Osteoblast (primary cell): ENCODE data around the gene TNFAIP2. TPM values are rescaled to one million over a fixed set of nuclear protein-coding genes. Genes with fewer than 3 reads are reported as not detected.
A peak's percentile ranks its signal among the peaks of the same experiment; 100 is the strongest.

Source experiments
- DNase-seq: peaks from one replicate; pipeline ENCODE4 v3.0.0; 2011; ENCODE audit warnings: low spot score, mixed read lengths; ENCODE audit not compliant: insufficient read length; ENCODE audit errors: missing footprints
- H2AFZ ChIP-seq: 2 replicates; pipeline ENCODE4 v1.6.0; 2011; ENCODE audit warnings: mild to moderate bottlenecking, low read length
- H3K27ac ChIP-seq: 2 replicates; pipeline ENCODE4 v1.5.1; 2011; ENCODE audit warnings: mild to moderate bottlenecking, low read depth, low read length, moderate library complexity
- H3K27me3 ChIP-seq: 2 replicates; pipeline ENCODE4 v1.6.0; 2012; ENCODE audit warnings: mild to moderate bottlenecking, control low read depth, inconsistent platforms, low read length, moderate library complexity; ENCODE audit not compliant: insufficient read depth
- H3K36me3 ChIP-seq: 2 replicates; pipeline ENCODE4 v1.5.1; 2011; ENCODE audit warnings: mild to moderate bottlenecking, low read length, control low read depth, moderate library complexity; ENCODE audit not compliant: insufficient read depth
- H3K4me1 ChIP-seq: 2 replicates; pipeline ENCODE4 v1.5.1; 2011; ENCODE audit warnings: mild to moderate bottlenecking, low read length, control low read depth, moderate library complexity; ENCODE audit not compliant: insufficient read depth
- H3K4me2 ChIP-seq: 2 replicates; pipeline ENCODE4 v1.6.0; 2011; ENCODE audit warnings: mild to moderate bottlenecking, low read length; ENCODE audit not compliant: insufficient read depth
- H3K4me3 ChIP-seq: fragments of 200-600 bp; sonication (generic); 3 replicates; pipeline ENCODE4 v1.5.1; 2012; ENCODE audit warnings: mild to moderate bottlenecking, low read length, inconsistent platforms; ENCODE audit not compliant: insufficient read depth
- H3K79me2 ChIP-seq: 2 replicates; pipeline ENCODE4 v1.6.0; 2012; ENCODE audit warnings: mild to moderate bottlenecking, low read length, control low read depth, inconsistent platforms; ENCODE audit not compliant: insufficient read depth
- H3K9me3 ChIP-seq: 2 replicates; pipeline ENCODE4 v1.5.1; 2011; ENCODE audit warnings: low read depth, low read length, control low read depth
- H4K20me1 ChIP-seq: 2 replicates; pipeline ENCODE4 v1.6.0; 2012; ENCODE audit warnings: mild to moderate bottlenecking, low read length, control low read depth; ENCODE audit not compliant: insufficient read depth
- total RNA-seq: library from RNA; depleted of rRNA; stranded (reverse); fragments of >200 nt; gene quantifications from 2 replicates; pipeline ENCODE4 v1.2.3, GENCODE V29; 2012
- TF ChIP-seq, protein P1 (sequence below): IDR thresholded peaks from 2 replicates; pipeline ENCODE4 v1.5.1; 2011; ENCODE audit warnings: mild to moderate bottlenecking, low read depth, low read length, moderate library complexity; ENCODE audit errors: extremely low read depth

TNFAIP2 gene
- total RNA-seq, 1 donor = 60.1 TPM

DNA sequence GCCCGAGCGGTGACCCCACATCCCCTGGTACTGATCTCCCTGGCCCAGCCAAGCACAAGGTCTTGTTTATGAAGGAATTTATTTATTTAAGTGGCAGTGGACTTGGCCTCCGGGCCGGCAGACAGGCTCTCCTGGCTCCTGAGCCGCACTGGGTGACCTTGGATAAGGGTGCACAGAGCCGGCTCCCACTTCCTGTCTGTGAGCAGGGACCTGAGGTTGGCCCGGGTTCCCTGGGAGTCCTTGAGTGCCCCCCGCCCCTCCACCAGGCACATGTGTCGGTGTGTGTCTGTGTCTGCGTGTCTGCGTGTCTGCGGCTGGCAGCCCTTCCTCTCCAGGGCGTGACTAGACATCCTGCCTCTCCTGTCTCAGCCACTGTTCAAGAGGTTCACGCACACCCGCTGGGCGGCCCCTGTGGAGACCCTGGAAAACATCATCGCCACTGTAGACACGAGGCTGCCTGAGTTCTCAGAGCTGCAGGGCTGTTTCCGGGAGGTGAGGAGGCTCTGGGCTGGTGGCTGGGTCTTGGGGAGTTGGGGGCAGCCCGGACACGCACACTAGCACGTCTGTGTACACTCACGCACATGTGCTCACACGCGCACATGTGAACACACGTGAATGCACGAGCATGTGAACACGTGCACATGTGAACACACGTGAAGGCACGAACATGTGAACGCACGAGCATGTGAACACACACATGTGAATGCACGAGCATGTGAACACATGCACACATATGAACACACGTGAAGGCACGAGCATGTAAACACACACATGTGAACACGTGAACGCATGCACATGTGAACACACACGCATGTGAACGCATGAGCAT is 9.3 kb downstream of the TNFAIP2 start:
- H3K4me1 ChIP-seq = peaks cover 38% of the 10 kb centered on the region
- TF ChIP-seq, protein P1, sequence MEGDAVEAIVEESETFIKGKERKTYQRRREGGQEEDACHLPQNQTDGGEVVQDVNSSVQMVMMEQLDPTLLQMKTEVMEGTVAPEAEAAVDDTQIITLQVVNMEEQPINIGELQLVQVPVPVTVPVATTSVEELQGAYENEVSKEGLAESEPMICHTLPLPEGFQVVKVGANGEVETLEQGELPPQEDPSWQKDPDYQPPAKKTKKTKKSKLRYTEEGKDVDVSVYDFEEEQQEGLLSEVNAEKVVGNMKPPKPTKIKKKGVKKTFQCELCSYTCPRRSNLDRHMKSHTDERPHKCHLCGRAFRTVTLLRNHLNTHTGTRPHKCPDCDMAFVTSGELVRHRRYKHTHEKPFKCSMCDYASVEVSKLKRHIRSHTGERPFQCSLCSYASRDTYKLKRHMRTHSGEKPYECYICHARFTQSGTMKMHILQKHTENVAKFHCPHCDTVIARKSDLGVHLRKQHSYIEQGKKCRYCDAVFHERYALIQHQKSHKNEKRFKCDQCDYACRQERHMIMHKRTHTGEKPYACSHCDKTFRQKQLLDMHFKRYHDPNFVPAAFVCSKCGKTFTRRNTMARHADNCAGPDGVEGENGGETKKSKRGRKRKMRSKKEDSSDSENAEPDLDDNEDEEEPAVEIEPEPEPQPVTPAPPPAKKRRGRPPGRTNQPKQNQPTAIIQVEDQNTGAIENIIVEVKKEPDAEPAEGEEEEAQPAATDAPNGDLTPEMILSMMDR = no peak
- peaks cover 35% of the 10 kb centered on the region for H3K36me3 ChIP-seq

DNA sequence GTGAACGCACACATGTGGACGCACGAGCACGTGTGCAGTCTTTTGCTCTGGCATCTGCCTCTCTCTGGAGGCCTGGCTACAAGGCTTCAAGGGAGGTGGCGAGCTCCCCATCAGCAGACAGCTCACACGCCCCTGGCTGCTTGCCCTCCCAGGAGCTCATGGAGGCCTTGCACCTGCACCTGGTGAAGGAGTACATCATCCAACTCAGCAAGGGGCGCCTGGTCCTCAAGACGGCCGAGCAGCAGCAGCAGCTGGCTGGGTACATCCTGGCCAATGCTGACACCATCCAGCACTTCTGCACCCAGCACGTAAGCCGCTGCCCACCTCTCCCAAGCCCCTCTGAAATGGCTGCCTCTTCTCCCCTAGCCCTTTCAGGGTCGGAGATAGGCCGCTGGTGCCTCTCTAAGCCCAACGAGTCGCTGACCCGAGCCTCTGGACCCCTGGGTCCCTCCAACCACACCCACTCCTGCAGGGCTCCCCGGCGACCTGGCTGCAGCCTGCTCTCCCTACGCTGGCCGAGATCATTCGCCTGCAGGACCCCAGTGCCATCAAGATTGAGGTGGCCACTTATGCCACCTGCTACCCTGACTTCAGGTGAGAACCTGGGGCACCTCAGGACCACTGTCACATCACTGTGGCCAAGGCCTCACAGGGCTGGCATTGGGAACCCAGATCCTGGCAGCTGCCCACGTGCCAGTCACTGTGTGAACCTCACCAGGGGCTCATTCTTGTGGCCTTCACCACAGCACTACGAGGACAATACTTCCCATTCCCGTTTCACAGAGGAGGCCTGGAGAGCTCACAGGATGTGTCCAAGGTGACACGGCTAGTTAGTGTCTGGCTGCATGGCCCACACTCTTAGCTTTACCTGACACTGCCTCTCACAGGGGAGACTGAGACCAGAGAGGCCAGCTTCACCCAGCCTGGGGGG is 10.2 kb downstream of the TNFAIP2 start:
- Histone ChIP-seq H3K4me1 (peaks cover 32% of the 10 kb centered on the region), H3K4me3 (no peak overlapping the region), H3K27ac (no peak overlapping the region), H3K79me2 (no peaks in the 10 kb centered on the region), H3K4me2 (no peak overlapping the region), H3K36me3 (peaks cover 33% of the 10 kb centered on the region), H3K9me3 (no peaks in the 10 kb centered on the region), H4K20me1 (peaks cover 16% of the 10 kb centered on the region), H3K27me3 (no peaks in the 10 kb centered on the region), H2AFZ (no peak overlapping the region)
- TF ChIP-seq, protein P1 = no peak
- peak; percentile 81 for DNase-seq

More for the DNA sequence above, 9.3 kb downstream of the TNFAIP2 start:
- H3K27ac ChIP-seq = no peak overlapping the region
- no peaks in the 10 kb centered on the region for H3K9me3 ChIP-seq
- no peaks in the 10 kb centered on the region for H3K27me3 ChIP-seq
- H2AFZ ChIP-seq = no peak overlapping the region
- peaks cover 6% of the 10 kb centered on the region for H3K79me2 ChIP-seq
- peaks cover 24% of the 10 kb centered on the region for H4K20me1 ChIP-seq
- H3K4me2 ChIP-seq = no peak overlapping the region
- DNase-seq = peak; percentile 80
- H3K4me3 ChIP-seq = no peak overlapping the region

DNA sequence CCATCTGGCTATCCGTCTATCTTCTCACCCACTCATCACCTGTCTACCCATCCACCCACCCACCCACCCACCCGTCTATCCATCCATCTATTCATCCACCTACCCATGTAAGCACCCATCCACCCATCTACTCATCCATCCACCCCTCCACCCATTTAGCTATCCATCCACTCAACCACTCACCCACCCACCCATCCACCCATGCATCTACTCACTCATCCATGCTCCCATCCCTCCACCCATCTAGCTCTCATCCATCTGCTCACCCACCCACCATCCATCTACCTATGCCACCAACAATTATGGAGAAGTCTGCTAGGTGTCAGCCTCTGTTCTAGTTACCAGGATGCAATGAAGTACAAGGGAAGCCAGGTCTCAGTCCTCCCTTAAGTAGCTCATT is 11.1 kb downstream of the TNFAIP2 start:
- peaks cover 25% of the 10 kb centered on the region for H3K4me1 ChIP-seq
- no peaks in the 10 kb centered on the region for H3K27me3 ChIP-seq
- no peak overlapping the region for H3K4me3 ChIP-seq
- no peaks in the 10 kb centered on the region for H3K9me3 ChIP-seq
- H4K20me1 ChIP-seq = peaks cover 8% of the 10 kb centered on the region
- no peaks in the 10 kb centered on the region for H3K79me2 ChIP-seq
- no peak for DNase-seq
- H3K27ac ChIP-seq = no peak overlapping the region
- TF ChIP-seq, protein P1 = no peak
- no peak overlapping the region for H2AFZ ChIP-seq
- peaks cover 33% of the 10 kb centered on the region for H3K36me3 ChIP-seq
- no peak overlapping the region for H3K4me2 ChIP-seq

DNA sequence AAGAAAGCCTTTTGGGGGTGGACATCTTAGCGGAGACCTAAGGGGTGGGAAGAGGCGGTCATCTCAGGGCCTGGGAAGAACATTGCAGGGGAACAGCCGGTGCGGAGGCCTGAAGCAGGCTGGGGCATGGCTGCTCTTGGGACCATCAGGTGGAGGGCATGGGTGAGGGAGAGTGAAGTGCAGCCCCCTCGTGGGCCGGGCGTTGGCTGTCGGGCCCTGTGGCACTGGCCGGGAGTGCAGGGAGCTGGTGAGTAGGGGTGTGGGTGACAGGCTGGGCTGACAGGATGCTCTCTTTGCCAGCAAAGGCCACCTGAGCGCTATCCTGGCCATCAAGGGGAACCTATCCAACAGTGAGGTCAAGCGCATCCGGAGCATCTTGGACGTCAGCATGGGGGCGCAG is 11.7 kb downstream of the TNFAIP2 start:
- H4K20me1 ChIP-seq = peaks cover 4% of the 10 kb centered on the region
- no peak overlapping the region for H2AFZ ChIP-seq
- no peak overlapping the region for H3K4me2 ChIP-seq
- TF ChIP-seq, protein P1 = no peak
- H3K9me3 ChIP-seq = no peaks in the 10 kb centered on the region
- peaks cover 23% of the 10 kb centered on the region for H3K4me1 ChIP-seq
- H3K27me3 ChIP-seq = no peaks in the 10 kb centered on the region
- H3K36me3 ChIP-seq = peaks cover 33% of the 10 kb centered on the region
- no peak overlapping the region for H3K27ac ChIP-seq
- no peaks in the 10 kb centered on the region for H3K79me2 ChIP-seq
- DNase-seq = no peak
- H3K4me3 ChIP-seq = no peak overlapping the region
